Activated CD4-positive, CD25-positive, alpha-beta regulatory T cell treated with anti-CD3 and anti-CD28 coated beads, Interleukin-2, amount 50 U/mL, for 16 hours (primary cell): ENCODE results near the gene MUC4.

Source experiments
- DNase-seq: peaks from one replicate; pipeline ENCODE4 v3.0.0-alpha.2; 2020; ENCODE audit warnings: low read depth, low spot score

The MUC4 gene, protein sequence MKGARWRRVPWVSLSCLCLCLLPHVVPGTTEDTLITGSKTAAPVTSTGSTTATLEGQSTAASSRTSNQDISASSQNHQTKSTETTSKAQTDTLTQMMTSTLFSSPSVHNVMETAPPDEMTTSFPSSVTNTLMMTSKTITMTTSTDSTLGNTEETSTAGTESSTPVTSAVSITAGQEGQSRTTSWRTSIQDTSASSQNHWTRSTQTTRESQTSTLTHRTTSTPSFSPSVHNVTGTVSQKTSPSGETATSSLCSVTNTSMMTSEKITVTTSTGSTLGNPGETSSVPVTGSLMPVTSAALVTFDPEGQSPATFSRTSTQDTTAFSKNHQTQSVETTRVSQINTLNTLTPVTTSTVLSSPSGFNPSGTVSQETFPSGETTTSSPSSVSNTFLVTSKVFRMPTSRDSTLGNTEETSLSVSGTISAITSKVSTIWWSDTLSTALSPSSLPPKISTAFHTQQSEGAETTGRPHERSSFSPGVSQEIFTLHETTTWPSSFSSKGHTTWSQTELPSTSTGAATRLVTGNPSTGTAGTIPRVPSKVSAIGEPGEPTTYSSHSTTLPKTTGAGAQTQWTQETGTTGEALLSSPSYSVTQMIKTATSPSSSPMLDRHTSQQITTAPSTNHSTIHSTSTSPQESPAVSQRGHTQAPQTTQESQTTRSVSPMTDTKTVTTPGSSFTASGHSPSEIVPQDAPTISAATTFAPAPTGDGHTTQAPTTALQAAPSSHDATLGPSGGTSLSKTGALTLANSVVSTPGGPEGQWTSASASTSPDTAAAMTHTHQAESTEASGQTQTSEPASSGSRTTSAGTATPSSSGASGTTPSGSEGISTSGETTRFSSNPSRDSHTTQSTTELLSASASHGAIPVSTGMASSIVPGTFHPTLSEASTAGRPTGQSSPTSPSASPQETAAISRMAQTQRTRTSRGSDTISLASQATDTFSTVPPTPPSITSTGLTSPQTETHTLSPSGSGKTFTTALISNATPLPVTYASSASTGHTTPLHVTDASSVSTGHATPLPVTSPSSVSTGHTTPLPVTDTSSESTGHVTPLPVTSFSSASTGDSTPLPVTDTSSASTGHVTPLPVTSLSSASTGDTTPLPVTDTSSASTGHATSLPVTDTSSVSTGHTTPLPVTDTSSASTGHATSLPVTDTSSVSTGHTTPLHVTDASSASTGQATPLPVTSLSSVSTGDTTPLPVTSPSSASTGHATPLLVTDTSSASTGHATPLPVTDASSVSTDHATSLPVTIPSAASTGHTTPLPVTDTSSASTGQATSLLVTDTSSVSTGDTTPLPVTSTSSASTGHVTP (N-terminal part only)

DNA sequence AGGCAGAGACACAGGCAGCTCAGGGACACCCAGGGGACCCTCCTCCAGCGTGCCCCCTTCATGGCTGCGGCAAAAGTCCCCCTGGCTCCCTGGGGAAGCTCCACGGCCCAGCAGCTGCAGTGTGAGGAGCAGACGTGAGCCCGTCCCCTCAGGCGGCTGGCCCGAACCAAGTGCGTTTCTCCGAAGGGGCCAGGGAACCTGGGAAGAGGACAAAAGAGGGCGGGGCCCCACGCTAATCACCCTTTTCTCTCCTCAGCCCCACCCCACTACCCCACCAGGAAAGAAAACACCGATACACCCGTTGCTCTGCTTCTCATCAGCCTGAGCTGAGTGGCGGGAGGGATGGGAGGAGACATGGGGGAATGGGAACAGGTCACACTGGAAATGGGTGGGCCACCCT is at the start of gene MUC4:
TSS of gene MUC4 (minus strand) at position 174 of the 400 bp plus-strand sequence. CDS start at position 62, 112 bp downstream.
- no peak for DNase-seq

DNA sequence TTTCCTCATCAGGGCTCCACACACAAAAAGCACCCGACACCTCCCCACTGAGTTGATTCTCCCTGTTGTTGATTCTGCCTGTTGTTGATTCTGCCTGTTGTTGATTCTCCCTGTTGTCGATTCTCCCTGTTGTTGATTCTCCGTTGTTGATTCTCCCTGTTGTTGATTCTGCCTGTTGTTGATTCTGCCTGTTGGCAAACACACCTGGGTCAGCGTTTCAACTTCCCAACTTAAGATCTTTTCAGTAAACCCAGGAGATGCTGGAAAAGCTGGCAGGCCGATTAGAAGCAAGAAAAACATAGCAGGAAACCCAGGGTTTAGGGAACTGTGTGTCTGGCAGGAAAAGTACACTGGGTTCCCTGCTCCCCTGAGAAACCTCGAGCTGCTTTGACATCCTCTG is 48.7 kb upstream of the MUC4 start:
- no peak for DNase-seq

DNA sequence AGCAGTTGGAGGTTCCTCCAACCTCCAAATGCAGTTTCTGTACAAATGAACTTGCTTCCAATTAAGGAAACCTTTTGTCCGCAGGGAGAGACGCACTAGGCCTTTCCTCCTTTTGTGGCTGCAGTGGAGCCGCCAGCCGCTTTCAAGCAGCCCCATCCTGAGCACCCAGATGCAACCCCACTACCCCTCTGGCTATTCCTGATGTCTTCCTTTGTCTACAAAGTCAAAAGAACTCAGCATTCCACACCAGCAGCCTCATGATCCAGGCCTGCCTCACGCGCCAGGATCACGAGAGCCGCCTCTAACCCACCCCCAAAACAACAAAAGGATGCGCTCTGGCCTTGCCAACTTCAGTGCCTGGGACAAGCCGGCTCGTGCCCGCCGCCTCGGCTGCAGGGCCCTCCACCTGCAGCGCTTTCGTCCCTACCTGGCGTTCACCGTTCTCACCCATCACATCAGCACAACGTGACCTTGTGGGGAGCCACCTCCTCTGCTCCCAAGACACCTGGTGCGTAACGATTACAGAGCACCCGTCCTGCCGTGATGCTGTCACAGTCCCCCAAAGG is 48.2 kb upstream of the MUC4 start:
- DNase-seq: no peak

DNA sequence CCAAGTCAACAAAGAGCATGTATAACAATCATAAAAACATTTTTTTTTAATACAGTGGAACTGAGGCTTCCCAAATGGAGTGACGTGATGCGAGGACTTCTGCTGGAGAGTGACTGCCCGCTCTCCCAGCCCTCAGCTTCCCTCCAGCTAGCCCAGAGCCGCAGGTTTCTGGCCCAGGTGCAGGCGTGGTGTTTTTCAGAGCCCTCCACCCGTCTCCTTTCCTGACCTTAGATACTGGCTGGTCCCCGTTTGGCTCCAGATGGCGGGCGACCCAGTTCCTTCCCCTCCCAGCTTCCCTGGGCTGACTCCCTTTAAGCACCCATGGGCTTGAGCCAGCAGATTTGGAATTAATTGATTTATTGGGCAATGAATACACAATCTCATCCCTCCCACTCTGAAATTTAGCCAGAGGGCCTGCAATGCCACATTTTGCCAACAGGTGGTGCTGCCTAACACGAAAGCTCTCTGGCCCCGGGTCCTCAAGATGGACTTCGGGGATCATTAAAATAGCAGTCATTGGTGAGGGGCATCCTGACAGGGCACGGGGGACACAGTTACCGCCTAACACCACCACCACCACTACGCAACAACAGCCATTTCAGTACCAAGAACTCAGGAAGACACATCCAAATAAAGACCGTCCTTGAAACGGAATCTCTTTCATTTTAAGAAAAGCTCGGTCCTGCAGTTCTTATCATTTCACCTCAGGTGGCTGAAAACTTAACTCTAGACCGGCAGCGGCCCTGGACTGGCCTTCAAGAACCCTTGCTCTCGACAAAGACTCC is 47.5 kb upstream of the MUC4 start:
- peak; percentile 54 for DNase-seq

DNA sequence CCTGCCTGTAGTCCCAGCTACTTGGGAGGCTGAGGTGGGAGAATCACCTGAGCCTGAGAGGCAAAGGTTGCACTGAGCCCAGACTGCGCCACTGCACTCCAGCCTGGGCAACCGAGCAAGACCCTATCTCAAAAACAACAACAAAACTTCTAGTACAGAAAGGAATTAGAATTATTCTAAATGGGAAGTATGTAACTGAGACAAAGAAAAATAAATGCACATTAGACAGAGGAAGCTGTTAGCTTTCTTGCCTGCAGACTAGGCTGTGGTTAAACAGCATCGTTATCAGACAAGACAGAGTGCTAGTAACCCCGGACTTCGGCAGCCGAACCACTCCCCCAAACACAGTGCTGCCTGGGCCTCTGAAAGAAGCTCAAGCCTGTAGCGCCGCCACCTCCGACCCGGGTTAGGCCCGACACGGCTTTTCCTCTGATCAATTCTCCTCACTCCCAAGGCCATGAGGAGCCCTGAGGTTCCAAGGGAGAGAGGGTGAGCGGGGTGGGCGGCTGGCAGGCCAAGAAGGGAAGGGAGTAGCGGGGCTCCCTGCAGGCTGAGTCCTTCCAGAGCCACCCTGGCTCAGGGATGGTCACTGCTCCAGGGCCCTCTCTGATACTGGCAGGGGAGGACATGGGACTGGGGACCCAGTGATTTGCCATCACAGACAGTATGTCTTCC is 44.8 kb upstream of the MUC4 start:
- DNase-seq: no peak

DNA sequence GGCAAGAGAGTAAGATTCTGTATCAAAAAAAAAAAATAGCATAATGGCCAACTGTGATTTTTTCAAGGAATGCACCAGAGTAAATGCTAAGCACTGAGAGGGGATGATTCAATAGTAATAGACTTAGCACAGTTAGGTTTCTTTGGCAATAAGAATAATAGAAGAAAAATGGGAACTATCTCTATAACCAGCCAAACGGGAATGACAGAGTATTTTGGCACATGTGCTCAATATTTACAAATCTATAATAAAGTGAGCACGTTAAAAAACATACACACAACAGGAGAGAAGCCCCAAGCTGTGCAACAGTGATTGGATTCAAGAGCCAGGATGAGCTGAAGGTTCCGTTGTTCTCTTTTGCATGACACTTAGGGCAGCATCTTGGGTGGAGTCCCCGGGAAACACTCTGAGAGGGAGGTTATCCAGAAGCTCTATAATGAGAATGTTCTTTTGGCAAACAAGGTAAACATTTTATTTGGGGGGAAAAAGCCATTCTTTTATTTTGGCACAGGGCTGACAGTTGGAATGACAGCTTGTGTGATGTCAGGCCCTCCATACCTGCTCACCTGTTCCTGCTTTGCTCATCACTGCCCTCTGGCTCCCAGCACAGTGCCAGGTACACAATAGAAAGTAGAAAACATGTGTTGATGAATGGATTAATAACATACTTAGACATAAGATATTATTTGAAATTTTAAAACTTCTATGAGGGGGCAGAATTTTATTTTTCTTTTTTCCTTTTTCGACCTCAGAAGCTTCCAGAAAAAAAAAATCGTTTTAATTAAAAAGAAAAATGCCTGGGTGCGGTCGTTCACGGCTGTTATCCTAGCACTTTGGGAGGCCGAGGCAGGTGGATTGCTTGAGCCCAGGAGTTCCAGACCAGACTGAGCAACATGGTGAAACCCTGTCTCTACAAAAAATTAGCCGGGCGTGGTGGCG is 44.0 kb upstream of the MUC4 start:
- no peak for DNase-seq

DNA sequence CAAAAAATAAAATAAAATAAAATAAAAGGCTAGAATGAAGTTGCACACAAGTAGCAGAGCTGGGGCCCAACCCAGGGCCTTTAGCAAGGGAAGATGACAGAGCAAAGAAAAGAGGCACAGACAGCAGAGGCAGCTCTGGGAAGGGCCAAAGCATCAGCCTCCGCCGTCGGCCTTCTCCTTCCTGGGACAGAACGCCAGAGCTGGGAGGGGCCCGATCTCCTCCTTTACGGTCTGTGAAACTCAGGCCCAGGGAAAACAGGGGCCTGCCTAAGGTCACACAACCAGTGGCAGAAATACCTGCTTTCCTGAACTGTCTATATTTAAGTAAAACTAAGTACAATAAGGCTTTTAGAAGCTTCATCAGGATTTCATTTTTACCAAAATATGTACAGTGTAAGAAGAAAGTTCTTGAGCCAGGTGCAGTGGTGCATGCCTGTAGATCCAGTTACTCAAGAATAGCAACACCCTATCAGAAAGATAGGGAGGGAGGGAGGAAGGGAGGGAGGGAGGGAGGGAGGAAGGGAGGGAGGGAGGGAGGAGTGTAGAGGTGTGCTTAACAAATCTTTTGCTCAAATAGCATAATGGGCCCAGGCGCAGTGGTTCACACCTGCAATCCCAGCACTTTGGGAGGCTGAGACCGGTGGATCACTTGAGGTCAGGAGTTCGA is 43.0 kb upstream of the MUC4 start:
- no peak for DNase-seq

DNA sequence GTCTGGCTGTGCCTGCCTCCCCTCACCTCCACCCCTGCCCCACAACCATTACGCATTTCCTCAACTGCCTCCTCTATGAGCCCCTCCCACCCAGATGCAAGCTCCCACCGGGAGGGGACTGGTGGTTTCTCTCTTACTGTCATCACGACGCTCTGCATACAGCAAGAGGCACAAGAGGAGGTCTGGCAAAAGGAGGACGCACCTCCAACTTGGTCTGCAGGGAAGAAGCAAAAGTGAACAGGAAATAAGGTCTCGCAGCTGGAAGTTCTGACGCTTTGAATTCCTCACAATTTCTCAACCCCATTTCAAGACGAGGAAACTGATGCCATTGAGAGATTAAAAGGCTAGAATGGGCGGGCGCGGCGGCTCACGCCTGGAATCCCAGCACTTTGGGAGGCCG is 42.3 kb upstream of the MUC4 start:
- no peak for DNase-seq

DNA sequence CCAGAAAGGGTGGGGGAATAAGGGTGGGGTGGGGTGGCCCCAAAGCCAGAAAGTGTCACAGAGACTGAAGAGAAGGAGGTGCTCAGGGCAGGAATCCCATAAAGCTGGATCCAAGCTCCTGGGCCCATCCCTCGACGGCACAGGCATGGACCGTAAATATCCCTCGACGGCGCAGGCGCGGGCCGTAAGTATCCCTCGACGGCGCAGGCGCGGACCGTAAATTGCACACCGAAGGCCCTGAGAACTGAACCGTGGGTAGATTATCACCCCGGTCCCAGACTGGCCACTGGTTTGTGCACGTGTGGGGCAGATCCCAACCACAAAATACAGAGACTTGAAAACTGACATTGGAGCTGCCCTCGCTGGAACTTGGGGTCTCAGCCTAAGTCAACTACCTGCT is 41.3 kb upstream of the MUC4 start:
- no peak for DNase-seq

DNA sequence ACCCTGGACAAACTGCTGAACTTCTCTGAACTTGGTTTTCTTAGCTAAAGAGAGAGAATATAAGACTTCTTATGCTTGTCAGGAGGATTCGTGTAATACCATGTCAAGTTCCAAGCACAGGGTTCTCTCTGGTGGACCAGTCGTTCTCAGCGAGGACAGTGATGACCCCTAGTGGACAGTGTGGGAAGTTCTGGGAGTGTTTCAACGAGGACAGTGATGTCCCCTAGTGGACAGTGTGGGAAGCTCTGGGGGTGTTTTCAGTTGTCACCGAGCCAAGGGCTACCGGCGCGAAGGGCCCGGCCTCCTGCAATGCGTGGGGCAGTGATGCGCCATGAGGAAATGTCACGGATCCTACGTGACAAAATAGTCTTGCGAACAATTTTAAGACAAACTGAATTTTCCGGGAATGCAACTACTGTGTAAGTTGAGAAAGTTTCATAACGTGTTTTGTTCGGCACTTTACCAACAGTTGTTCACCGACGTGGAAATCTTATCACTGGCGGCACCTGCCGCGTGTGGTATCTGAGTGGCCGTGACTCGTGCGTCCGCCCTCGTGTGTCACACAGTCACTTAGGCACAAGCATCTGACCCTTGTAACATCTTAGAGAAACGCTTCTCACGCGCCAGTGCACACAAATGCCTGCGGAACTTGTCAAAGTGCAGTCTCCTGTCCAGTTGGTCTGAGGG is 39.3 kb upstream of the MUC4 start:
- DNase-seq: peak; percentile 73

DNA sequence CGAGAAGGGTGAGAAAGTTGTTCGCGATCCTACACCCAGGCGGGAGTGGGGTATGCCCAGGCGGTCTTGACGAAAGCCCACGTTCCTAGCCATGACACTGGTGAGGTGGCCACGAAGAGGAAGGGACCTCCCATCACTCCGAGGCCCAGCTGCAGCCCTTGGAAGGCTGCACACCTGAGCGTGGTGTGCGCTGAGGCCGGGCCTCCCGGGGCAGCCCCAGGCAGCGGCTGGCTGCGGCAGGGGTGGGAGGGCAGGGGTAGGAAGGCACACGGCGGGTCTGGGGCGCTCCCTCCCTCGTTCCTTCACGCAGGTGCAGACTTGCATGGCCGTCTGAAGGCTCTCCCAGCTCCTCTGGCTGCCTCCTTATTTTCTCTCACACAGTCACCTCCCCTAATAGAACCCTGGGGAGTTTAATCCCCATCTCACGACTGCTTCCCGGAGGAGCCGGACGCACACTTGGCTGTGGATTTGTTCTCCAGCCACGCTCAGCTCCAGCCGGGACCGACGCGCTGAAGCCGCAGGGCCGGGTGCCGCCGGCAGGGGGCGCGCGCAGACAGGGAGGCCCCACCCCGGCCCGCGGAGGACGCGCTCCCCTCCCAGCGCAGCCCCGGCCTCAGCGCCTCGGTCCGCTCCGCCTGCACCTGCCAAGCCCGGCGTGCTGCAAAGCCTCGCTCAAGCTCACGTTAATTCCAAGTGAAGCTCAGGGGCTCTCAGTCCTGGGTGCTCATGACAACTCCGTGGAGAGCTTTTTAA is 37.8 kb upstream of the MUC4 start:
- no peak for DNase-seq

DNA sequence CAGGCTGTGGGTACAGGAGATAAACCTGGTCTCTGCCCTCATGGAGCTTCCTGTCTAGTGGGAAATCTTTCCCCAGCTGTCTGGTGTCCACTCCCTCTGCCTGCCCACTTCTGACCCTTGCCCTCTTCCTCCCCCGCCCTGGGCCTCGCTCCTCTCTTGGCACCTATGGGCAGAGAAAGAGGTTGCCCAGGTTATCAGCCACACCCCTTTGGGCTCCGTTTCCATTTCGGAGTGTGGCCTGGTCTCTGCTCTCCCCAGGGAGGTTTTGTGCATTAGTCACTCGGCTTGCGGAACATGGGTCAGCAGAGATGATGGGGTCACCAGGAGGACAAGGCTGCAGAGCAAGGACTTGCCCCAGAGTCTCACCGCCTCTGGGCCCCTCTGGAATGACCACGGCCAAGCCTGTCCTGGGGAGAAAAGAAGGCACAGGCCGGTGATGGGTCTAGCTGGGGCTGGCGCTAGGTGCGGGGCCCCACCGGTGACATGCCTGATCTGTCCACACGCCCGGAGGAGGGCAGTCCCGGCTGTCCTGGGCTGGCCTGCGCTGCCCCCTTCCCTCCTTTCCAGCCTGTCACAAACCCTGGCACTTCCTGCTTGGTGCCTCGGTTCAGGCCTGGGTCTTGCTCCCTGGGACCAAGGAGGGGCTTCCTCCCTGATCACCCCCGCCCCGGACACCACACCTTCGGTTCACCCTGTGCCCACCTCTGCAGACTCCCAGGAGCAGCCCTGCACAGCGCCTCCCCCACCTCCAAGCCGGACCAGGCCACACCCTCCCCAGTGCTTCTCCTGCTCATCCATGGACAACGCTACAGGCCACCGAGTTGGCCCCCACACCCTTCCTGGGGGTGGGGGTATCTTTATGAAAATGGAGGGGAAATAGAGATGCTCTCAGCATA is 35.6 kb upstream of the MUC4 start:
- no peak for DNase-seq

DNA sequence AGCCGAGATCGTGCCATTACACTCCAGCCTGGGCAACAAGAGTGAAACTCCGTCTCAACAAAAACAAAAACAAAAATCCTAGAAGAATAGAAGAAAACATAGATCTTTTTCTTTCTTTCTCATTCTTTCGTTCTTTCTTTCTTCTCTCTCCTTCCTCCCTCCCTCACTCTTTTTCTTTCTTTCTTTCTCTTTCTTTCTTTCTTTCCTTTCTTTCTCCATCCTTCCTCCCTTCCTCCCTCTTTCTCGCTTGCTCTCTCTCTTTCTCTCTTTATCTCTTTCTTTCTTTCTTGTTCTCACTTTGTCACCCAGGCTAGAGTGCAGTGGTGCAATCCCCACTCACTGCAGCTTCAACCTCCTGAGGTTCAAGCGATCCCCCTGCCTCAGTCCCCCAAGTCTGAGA is 33.8 kb upstream of the MUC4 start:
- DNase-seq: no peak

DNA sequence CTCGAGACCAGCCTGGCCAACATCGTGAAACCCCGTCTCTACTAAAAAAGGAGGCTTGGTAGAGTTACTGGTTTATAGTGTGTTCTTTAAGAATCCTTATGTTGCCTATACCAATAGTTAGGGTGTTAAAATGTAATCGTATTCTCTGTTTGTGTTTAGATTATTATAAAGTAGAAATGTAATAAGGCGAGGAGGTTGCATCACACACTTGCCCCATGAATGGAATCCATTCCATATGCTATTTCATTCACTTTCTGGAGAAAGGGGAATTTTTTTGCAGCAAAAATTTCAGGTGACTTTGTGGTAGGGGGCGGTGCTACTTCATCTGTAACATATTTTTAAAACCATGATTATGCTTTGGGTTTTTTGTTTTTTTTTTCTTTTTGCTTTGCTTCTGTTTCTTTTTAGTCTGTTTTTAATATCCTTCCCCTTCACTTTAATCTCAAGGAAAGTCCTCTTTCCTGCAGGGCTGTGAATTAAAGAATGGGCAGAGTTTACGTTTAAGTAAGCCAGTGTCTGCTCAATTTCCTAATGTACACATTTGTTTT is 33.0 kb upstream of the MUC4 start:
- no peak for DNase-seq

DNA sequence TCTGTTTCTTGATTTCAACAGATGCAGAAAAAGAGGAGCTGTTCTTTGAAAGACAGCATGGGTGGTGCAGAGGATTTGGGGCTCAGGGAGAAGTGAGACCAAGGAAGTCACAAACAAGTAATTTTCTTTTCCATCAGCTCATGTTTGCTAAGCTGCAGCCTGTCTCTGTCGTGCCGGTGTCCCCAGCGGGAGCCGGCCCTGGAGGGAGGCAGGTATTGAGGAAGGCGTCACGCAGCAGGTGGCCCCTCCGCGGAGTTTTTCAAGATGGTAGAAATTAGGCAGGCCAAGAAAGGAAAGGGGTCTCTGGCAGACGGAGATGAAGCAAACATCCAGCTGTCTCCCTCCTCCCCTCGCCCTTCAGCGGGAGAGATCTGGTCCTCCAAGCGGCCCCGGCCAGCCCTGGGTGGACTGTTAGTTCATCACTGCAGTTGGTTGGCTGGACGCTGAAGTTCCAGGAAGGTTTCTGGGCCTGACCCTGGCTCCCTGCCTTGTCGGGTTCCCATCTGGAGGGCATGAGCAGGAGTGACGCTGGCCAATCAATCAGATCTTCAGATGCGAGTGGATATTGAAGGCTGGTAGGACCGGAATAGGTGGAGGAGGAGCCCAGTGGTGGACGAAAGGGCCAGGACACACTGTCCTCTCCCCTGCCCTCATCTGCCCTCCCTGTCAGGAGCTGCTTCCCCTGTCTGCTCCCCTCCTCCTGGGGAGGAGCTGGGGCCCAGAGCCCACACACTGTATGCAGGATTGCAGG is 27.7 kb upstream of the MUC4 start:
- no peak for DNase-seq
